ENCODE results near the gene TOMM5.
A peak's percentile ranks its signal among the peaks of the same experiment; 100 is the strongest.

Gene TOMM5

GRCh38 chr9:37592108-37592951 is at the start of gene TOMM5:
Gene TOMM5, minus strand, starts transcription at chr9:37592597. Its CDS starts 65 bp downstream, at chr9:37592532.
- peak; percentile 88 to 89 for DNase-seq

DNA sequence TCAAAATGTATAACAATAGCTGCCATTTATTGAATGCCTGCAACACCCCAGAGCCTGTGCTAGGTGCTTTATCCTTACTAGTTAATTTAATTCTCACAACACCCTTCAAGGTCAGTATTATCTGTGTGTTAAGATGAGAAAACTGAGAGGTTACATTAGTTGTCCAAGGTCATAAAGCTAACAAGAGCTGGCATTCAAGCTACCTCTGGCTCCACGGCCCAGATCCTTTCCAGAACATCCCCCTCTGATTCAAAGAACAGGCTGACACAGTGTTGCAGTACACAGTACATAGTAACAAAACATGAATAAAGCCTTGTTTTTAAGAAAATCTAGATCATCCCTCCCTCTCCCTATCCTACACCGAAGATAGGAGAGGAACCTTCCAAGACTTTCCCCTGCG is 48.9 kb upstream of the TOMM5 start:
- no peak for DNase-seq

- no peak for DNase-seq
Observed at GRCh38 chr9:37640246-37640645, 47.8 kb upstream of the TOMM5 start.

- no peak for DNase-seq
Observed at GRCh38 chr9:37639841-37640240, 47.4 kb upstream of the TOMM5 start.

DNA sequence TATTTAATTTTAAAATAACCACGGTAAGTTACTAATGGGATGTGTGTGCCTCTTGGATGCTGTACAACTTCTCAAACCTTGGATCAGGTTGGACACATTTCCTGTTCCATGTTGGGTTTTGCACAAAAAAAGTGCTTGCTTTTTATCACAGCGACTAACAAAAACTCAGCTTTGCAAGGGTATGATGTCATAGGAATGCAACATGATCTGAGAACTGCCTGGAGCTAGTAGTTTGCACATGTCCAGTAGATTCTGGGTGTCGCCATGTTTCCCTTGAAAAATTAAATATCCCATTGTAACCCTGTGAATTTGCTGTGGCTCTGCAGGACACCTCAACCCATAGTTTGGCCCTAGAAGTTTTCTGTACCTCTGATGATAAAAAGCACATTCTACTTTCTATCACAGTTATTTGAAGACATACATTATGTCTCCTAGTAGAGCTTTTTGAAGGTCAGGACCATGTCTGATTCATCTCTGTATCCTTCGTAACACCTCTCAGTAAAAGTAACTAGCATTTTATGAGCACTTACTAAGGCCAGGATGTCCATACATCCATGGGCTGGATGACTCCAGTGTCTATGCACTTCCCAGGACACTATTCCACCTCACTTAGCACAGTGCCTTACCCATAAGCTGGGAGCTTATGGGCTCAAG is 46.8 kb upstream of the TOMM5 start:
- DNase-seq: no peak

GRCh38 chr9:37636511-37637448 is 44.4 kb upstream of the TOMM5 start:
- DNase-seq: no peak

DNA sequence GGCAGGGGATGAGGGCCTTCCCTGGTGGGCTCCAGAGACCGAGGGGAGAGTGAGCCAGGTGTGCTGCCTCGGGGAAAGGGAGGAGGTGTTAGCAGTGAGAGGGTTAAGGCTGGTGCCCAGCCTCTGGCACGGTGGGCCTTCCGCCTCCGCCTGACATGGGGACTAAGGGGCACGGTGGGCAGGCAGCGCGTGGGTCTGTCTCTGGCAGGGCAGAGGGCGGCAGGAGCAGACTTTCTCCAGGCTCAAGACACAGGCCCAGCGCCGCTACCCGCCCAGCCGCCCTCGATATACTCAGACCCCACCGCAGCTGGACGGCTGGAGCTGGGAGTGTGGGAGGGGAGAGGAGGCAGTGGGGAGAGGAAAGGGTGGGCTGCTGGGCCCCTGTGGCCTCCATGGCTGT is 43.4 kb upstream of the TOMM5 start:
- DNase-seq: no peak

DNA sequence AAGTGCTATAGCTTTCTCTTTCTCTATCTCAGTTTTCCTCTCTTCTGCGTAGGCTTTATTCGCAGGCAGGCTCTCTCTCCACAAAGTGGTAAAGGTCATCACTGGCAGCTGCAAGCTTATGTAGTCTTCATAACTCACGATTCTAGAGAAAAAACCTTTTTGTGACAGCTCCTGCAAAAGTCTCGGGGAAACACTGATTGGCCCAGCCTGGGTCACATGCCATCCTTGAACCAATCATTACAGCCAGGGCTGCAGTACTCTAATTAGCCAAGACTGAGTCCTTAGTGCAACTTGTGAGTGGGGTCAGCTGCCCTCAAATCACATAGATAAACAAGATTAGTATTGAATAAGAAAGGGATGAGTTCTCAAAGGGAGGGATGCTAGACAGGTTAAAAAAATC is 40.1 kb upstream of the TOMM5 start:
- DNase-seq: no peak

- DNase-seq: no peak
Observed at GRCh38 chr9:37626708-37627292, 34.4 kb upstream of the TOMM5 start.

- no peak for DNase-seq
Observed at GRCh38 chr9:37625758-37626147, 33.4 kb upstream of the TOMM5 start.

DNA sequence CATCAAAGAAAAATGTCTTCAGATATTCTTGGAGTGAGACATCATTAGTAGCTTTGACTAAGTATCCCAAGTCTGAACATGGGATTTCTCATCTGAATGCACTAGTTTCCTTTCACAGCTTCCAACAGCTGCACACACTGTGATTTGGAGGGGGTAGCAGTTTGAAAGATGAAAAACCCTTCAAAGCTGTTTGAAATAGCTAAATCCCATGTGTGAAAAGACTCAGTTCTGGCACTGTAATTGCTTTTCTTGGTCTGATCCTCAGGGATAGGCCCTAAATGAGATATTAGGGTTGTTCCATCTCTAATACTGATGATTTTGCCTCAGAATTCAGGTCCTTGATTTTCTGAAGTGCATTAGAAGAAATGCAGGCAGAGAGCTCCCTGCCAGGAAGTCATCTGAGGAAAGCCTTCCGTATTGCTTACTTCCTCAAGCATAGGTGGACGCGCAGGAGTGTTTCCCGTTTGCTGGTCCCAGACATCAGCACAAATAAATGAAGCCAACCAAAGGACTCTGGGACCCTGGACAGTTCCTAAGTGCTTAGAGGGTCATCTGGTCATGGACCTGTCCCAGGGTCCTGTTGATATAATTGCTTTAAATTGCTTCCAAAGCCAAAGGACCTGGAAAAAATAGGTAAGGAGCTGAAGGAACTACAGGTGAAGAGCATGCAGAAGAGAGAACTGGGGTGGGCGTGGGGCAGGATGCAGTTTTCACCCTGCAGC is 32.8 kb upstream of the TOMM5 start:
- DNase-seq: no peak

GRCh38 chr9:37624073-37624472 is 31.7 kb upstream of the TOMM5 start:
- DNase-seq: no peak

DNA sequence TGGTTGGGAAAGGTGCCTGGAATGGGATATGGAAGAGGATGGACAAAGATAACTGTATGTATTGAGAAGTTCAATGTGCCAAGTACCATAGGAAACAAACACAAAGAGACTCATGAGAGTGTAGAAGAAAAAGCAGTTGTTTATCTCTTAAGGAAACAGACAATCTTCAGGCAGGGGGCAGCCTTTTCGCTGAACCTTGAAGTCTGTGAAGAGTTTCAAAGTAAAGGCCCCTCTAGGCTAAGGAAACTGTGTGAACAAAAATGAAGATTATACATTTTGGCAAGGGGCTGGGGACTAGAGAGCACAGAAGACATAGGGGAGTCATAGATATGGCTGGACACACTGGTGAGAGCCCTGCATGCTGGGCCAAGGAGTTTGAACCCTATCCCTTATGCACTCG is 30.9 kb upstream of the TOMM5 start:
- DNase-seq: no peak

GRCh38 chr9:37622462-37622861 is 30.1 kb upstream of the TOMM5 start:
- DNase-seq: no peak

- DNase-seq: no peak
Observed at GRCh38 chr9:37621273-37622121, 29.1 kb upstream of the TOMM5 start.

DNA sequence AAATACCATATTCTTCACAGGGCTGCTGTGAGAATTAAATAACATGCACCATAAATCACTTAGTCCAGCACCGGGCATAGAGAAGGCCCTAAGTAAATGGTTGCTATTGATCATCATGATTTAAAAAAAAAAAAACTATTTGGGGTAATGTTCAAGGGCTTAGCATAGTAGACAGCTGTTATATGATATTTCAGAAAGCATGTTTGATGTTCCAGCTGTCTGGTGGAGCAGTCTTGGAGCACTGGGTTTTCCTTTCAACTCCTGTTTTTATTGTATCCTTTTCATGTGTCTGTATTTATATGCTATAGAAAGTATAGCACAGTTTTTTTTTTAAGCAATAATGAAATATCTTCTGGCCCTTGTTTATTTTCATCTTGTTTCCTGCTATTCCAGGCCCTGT is 28.0 kb upstream of the TOMM5 start:
- DNase-seq: no peak

DNA sequence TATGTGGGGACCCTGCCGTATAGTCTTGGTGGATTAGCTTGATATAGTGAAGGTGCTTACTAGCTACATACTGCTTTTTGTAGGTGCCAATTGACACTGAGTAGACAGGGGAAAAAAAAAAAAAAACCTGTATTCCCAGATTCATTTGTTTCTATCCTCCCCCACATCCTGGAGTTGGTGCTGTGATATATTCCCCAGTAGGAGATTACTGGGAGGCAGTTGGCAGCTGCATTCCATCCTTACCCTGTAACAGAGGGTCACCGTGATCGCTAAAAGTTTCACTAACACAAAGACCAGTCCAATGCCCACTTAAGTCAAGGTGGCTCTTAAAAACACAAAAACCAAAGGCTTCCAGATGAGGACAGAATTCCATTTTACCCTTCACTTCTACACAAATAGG is 27.4 kb upstream of the TOMM5 start:
- DNase-seq: no peak

GRCh38 chr9:37618817-37619216 is 26.4 kb upstream of the TOMM5 start:
- DNase-seq: no peak

DNA sequence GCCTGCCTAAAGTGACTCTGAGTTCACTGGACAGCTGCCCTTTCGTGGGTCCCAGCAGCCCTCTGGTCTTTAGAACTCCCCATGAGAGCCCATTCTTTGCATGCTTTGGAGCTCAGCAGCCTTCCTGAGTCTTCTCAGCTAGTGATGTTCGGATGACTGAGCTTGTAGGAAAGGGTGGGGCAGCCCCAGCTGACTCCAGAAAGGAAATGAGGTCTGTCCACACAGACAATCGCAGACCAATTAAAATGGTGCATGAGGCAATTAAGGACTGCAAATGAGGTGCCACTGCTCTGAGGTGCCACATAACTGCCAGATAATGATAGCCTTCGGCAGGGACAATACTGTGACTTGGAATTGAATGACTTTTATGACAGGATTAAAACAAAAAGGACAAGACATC is 25.4 kb upstream of the TOMM5 start:
- no peak for DNase-seq

- DNase-seq: no peak
Observed at GRCh38 chr9:37617161-37617560, 24.8 kb upstream of the TOMM5 start.

GRCh38 chr9:37611961-37612360 is 19.6 kb upstream of the TOMM5 start:
- no peak for DNase-seq

Measured in activated CD4-positive, alpha-beta T cell treated with anti-CD3 and anti-CD28 coated beads, Interleukin-2, amount 50 U/mL, for 4 hours (primary cell).